GM18507 (cell line): ENCODE measurements around the gene KRTAP10-5.
"Not testable (repeated sequence)": the region's sequence is repeated elsewhere in the genome, so short reads cannot be mapped to it uniquely, and the experiment has no call there.

Source experiments
- DNase-seq: peaks from one replicate; pipeline ENCODE4 v3.0.0; 2011; ENCODE audit warnings: low read depth; ENCODE audit not compliant: insufficient read length; ENCODE audit errors: extremely low spot score
- FAIRE-seq: peaks from 2 replicates; lab custom pipeline; 2011; peaks lifted over from hg19 to GRCh38; lab: Jason Lieb, UNC

The KRTAP10-5 gene

DNA sequence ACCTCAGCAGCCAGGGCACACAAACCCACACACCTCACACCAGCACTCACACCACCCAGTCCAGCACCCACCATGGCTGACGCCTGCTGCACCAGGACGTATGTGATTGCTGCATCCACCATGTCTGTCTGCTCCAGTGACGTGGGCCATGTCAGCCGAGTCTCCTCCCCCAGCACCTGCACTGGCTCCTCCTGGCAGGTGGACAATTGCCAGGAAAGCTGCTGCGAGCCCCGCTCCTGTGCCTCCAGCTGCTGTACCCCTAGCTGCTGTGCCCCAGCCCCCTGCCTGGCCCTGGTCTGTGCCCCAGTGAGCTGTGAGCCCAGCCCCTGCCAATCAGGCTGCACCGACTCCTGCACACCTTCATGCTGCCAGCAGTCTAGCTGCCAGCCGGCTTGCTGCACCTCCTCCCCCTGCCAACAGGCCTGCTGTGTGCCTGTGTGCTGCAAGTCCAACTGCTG, 31.7 kb upstream of the KRTAP10-5 start, which contains the start of gene KRTAP10-8:
TSS of gene KRTAP10-8 (plus strand) at position 51 of the 458 bp plus-strand sequence. CDS start at position 73, 22 bp downstream.
- DNase-seq (no peak), FAIRE-seq (no peak)

GRCh38 chr21:44611551-44611950, 31.1 kb upstream of the KRTAP10-5 start:
- no peak for FAIRE-seq
- no peak for DNase-seq

DNA sequence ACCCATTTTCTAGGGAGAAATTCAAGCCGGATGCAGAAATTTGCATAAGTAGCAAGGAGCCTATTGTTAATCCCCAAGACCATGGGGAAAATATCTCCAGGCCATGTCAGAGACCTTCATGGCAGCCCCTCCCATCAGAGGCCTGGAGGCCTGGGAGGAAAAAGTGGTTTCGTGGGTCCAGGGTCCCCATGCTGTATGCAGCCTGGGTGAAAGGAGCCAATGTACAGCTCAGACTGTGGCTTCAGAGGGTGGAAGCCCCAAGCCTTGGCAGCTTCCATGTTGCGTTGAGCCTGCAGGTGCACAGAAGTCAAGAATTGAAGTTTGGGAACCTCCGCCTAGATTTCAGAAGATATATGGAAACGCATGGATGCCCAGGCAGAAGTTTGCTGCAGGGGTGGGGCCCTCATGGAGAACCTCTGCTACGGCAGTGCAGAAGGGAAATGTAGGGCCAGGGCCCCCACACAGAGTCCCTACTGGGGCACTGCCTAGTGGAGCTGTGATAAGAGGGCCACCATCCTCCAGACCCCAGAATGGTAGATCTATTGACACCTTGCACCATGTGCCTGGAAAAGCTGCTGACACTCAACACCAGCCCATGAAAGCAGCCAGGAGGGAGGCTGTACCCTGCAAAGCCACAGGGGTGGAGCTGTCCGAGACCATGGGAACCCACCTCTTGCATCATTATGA, 29.9 kb upstream of the KRTAP10-5 start:
- DNase-seq, FAIRE-seq: not testable (repeated sequence)

DNA sequence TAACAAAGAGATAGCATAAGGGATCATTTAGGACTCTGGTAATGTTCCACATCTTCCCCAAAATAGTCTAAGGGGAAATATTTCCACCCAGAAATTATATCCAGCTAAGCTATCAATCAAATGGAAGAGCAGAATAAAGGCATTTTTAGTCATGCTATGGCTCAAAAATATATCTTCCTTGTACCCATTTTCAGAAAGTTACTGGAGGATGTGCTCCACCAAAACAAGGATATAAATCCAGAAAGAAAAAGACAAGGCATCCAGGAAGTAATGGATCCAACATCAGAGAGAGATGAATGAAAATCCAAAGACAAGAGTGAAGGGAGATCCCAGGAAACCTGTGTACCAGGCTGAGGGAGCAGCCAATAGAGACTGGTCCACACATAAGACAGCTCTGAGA, 28.8 kb upstream of the KRTAP10-5 start:
- DNase-seq (no peak), FAIRE-seq (no peak)

- FAIRE-seq: no peak
- no peak for DNase-seq
Measured at GRCh38 chr21:44606495-44606894, 26.1 kb upstream of the KRTAP10-5 start.

DNA sequence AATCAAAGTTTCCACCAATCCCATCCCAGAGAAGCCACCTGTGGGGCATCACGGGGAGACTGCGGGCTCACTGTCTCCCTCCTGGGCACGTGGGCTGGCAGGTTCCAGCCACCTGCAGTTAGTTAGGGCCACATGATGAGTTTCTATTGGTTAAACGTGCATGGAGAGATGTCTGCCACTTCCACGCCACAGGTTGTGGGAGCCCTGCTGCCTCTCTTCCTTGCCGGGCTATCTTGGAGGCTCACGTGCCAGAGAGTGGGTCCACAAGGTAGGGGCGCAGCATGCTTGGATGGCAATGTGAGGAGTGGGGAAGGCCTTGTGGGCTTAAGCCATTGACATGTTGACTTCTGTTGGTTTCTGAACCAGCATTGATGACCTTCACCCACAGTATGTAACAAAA, 23.5 kb upstream of the KRTAP10-5 start:
- no peak for FAIRE-seq

DNA sequence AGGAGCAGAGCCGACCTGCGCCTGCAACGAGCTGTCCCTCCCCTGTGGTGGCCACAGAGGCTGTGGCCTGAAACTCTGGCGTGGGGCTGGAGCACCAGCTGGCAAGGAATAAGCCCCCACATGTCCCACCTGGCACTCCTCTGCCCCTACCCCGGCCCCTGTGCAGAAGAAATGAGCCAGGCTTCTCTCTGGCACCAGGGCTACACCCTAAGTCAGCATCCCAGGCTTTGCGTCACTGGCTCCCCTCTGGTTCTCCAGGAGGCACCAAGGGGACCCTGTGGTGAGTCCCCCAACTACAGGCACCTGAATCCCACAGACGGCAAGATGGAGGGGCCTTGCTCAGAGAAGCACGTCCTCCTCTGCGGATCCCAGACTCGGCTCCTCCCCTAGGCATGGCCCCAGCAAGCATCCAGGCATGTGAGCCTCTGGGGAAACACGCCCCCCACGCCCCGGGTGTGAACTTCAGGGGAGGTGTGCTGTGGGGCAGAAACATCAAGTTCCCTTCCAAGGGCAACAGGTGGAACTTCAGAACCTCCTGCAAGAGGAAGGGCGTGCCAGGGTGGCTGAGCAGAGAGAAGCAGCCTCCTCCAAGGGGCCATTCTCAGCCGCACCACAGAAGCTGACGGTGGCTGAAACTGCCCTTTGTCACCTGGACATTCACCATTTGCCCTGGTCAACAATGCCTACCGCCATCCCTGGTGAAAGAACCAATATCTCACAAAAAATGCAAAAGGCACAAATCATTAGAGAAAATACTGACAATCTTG, 22.9 kb upstream of the KRTAP10-5 start:
- FAIRE-seq (no peak), DNase-seq (no peak)

More for the DNA sequence above, 23.5 kb upstream of the KRTAP10-5 start:
- no peak for DNase-seq

- FAIRE-seq (no peak), DNase-seq (no peak)
Measured at GRCh38 chr21:44602463-44602850, 22.1 kb upstream of the KRTAP10-5 start.

DNA sequence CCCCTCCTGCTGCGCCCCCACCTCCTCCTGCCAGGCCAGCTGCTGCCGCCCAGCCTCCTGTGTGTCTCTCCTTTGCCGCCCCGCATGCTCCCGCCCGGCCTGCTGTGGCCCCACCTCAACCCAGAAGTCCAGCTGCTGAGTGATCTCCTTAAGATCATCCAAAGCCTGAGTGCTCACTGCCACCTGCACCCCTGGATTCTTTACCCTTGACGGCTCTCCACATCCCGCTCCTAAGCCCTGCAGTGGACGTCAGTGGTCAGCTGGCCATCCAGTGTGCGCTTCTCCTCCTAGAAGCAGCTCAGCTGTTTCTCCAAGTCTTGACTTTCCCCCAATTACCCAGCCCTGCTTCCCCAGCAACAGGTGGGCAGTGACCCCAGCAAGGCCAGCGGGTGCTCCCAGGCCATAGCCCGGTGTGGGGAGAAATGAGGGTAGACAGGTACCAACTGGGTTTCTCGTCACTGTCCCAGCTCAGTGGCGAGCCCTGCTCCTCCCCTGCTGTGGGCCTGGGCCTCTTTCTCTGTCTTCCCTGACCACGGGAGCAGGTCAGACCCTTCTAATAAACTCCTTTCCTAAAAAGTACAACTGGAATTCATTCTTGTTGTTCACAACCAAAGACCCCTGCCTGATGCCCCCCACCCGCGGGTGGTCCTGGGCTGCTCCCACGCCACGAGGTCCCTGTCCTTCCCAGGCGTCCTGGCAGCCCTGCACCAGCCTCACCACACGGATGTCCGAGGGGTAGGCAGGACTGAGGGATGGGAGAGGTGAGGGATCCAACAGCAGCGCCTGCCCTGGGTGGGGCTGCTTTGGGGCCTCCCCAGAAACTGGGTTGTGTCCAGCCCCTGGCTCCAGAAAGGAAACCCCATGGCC, 21.4 kb upstream of the KRTAP10-5 start:
- FAIRE-seq (no peak), DNase-seq (no peak)

DNA sequence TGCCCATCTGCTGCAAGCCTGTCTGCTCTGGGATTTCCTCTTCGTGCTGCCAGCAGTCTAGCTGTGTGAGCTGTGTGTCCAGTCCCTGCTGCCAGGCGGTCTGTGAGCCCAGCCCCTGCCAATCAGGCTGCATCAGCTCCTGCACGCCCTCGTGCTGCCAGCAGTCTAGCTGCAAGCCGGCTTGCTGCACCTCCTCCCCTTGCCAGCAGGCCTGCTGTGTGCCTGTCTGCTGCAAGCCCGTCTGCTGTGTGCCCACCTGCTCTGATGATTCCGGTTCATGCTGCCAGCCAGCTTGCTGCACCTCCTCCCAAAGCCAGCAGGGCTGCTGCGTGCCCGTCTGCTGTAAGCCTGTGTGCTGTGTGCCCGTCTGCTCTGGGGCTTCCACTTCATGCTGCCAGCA, 20.7 kb upstream of the KRTAP10-5 start:
- DNase-seq, FAIRE-seq: not testable (repeated sequence)

DNA sequence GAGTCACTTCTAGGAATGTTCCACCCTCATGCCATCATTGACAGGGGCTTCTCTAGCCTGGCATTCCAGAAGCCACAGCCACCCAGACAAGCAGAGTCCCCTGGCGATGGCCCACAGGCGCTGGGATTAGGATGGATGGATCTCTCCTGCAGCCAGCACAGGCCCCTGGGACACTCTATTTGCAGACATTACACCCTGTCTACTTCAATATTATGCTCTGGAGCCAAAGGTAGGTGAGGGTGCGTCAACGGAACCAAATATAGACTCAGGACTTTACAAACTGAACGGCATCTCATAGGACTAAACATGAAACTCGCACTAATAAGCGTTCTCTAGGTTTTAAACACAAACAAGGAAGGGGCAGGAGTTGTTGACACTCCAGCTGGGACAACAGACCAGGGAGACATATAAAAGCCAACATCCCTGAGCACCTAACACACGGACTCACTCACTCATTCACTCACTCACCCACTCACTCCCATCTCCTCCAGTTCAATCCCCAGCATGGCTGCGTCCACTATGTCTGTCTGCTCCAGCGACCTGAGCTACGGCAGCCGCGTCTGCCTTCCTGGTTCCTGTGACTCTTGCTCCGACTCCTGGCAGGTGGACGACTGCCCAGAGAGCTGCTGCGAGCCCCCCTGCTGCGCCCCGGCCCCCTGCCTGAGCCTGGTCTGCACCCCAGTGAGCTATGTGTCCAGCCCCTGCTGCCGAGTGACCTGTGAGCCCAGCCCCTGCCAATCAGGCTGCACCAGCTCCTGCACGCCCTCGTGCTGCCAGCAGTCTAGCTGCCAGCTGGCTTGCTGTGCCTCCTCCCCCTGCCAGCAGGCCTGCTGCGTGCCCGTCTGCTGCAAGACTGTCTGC, 19.9 kb upstream of the KRTAP10-5 start, which contains the start of gene KRTAP10-7:
TSS of gene KRTAP10-7 (plus strand) at position 480 of the 861 bp plus-strand sequence. CDS start at position 505, 25 bp downstream.
- not testable (repeated sequence) for FAIRE-seq, DNase-seq

DNA sequence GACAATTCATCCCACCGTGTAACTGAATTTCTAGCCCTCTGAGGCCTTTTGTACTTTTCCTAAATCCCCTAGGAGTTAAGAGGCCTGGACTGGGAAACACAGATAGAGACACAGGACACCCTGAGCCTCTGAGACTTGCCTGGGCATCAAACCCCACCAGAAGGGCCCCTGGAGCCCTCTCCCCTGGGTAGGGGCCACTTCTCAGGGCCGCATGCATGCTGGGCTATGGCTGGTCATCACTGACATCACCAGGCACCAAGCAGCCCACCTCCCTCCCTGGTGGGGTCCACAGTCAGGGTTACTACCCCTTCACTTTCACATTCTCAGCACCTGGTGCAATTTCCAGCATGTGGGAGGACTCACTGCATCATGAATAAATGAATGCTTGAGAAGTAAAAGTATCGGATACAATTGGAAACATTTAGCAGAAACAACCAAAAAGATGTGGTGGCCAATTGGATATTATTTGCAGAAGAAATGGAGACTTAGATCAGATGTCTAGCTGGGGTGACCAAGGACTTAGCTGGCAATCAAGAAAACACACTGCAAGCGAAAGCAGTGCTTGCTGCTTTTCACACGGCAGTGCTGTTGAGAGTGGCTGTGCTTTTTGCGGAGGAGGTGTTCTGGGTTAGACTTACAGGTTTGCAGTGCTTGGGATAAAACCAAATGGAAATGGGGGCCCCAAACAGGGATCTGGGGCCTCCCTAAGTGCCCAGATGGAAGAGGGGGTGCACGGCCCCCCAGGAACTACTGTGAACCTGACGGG, 19.0 kb upstream of the KRTAP10-5 start:
- FAIRE-seq: no peak
- DNase-seq: no peak

GRCh38 chr21:44598061-44598460, 17.7 kb upstream of the KRTAP10-5 start:
- DNase-seq (no peak), FAIRE-seq (no peak)

GRCh38 chr21:44596068-44596725, 15.8 kb upstream of the KRTAP10-5 start:
- FAIRE-seq (no peak), DNase-seq (no peak)

DNA sequence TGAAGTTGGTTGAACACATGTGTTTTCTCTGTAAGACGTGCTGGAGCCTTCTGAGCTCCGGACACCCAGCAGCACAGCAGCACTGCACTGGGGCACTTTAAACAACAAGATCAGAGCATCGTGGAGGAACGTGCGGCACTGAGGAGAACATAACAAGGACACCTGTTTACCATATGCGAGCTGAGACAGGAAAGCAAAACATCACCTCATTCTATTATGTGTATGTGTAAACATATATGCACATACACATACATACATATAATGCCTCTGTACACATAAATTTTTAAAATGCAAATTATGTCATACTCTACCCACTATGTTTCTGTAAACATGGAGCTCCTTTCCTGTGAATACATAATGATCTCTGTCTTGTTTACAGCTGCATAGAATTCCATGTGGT, 15.1 kb upstream of the KRTAP10-5 start:
- DNase-seq (no peak), FAIRE-seq (no peak)

DNA sequence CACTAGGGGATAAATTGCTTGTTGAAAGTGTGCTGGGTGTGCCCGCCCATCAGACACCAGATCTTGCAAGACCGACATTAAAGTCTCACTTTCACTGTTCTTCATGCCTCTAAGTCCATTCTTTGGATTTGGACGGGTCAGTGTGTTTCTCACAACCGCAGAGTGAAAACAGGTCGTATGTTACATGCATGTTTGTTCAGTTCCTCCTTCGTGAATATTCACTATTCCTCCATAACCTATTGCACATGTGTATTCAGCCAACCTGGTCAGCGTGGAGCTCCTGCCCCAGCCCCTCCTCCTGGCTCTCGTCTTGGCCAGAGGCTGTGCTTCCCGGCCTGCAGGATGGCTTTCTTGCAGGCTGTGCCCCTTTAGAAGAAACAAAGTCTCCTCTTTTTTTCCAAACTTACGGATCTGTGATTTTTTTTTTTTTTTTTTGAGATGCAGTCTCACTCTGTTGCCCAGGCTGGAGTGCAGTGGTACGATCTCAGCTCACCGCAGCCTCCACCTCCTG, 14.1 kb upstream of the KRTAP10-5 start:
- DNase-seq (no peak), FAIRE-seq (no peak)

DNA sequence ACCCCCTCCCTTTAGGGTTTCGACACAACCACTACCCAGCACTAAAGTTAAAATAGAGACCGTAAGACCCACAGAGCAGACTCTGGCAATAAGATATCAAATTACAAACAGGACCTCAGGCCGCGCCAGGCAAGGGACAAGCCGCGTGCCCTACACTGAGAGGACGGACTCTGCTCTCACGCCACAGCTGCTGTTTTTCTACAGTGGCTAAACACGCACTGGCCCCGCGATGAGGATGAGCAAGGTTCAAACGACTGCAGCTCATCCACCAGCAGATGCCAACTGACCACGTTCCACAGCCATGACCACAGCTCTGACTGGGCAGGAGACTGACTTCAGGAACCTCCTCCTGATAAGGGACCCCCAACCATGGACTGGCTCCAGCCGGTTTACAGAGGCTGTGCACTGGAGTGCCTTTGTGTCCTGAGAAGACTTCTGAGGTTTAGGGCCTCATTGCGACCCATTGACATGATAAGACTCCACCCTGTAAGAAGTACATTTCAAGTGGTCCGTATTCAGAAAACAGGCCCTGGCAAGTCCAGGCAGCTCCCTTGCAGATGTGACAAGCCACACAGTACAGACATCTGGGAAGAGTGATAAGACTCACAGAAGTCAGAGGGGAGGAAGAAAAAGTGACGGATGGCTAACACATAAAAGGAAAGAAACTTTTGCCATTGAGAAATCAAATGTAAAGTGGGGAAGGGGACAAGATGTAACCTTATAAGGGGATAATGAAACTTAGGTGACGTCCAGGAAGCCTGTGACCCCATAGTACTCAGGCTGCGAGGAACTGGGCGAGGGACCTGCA, 13.4 kb upstream of the KRTAP10-5 start:
- no peak for DNase-seq
- no peak for FAIRE-seq
